CD14-positive monocyte (primary cell): ENCODE measurements around the gene IGHMBP2. TPM values are rescaled to one million over a fixed set of nuclear protein-coding genes. Genes with fewer than 3 reads are reported as not detected.

Experiments
- DNase-seq, 3 donors: peaks; one replicate each; pipeline ENCODE4 v3.0.0-alpha.2; 2011 to 2022
- H2AFZ ChIP-seq: 2 replicates; pipeline ENCODE4 v1.6.0; 2012; ENCODE audit warnings: mild to moderate bottlenecking, low read depth, low read length, inconsistent platforms; ENCODE audit not compliant: insufficient read depth, poor library complexity, severe bottlenecking
- H3K27ac ChIP-seq, 2 donors: 1 replicate in 1 of 2; 2 replicates in 1 of 2; pipeline ENCODE4 v1.5.1; 2012 to 2013; ENCODE audit warnings: low read length in 2 of 2, control low read depth in 1 of 2, inconsistent platforms in 1 of 2, low read depth in 1 of 2, mild to moderate bottlenecking in 1 of 2
- H3K27me3 ChIP-seq, 2 donors: one replicate each; pipeline versions ENCODE4 v1.6.0 to v1.6.1; 2011 to 2013; ENCODE audit warnings: low read length in 2 of 2; ENCODE audit not compliant: control insufficient read depth in 2 of 2, insufficient read depth in 2 of 2
- H3K36me3 ChIP-seq, 2 donors: replicated peaks in 1 of 2; 1 replicate in 1 of 2; 2 replicates in 1 of 2; pipeline versions ENCODE4 v1.5.1 to v1.6.1; 2012 to 2013; ENCODE audit warnings: low read length in 2 of 2, control low read depth in 1 of 2, inconsistent platforms in 1 of 2, mild to moderate bottlenecking in 1 of 2; ENCODE audit not compliant: insufficient read depth in 2 of 2, control insufficient read depth in 1 of 2
- H3K4me1 ChIP-seq, 2 donors: 1 replicate in 1 of 2; 2 replicates in 1 of 2; pipeline versions ENCODE4 v1.5.1 to v1.6.1; 2012 to 2013; ENCODE audit warnings: low read length in 2 of 2, control low read depth in 1 of 2, inconsistent platforms in 1 of 2, mild to moderate bottlenecking in 1 of 2, moderate library complexity in 1 of 2; ENCODE audit not compliant: insufficient read depth in 2 of 2, control insufficient read depth in 1 of 2
- H3K4me2 ChIP-seq: replicated peaks from 2 replicates; pipeline ENCODE3; 2012; ENCODE audit warnings: low read length, moderate library complexity, mild to moderate bottlenecking; ENCODE audit not compliant: poor library complexity, severe bottlenecking; ENCODE audit errors: extremely low read depth
- H3K4me3 ChIP-seq, 3 experiments: fragments of 200-600 bp in 1 of 3; sonication (generic) in 1 of 3; replicated peaks in 1 of 3; 1 replicate in 2 of 3; 2 replicates in 1 of 3; pipeline ENCODE4 v1.5.1; 2011 to 2013; ENCODE audit warnings: low read length in 3 of 3, mild to moderate bottlenecking in 3 of 3, control low read depth in 2 of 3, low read depth in 2 of 3, inconsistent platforms in 1 of 3, moderate library complexity in 1 of 3
- H3K79me2 ChIP-seq: 2 replicates; pipeline ENCODE4 v1.6.0; 2012; ENCODE audit warnings: mild to moderate bottlenecking, control low read depth, inconsistent platforms, low read length, moderate library complexity; ENCODE audit not compliant: insufficient read depth
- H3K9ac ChIP-seq: 2 replicates; pipeline ENCODE4 v1.6.0; 2017; ENCODE audit warnings: low read length, mild to moderate bottlenecking; ENCODE audit not compliant: insufficient read depth, poor library complexity, severe bottlenecking
- H3K9me3 ChIP-seq, 2 donors: replicated peaks in 1 of 2; 1 replicate in 1 of 2; 2 replicates in 1 of 2; pipeline versions ENCODE4 v1.5.1 to v1.6.1; 2012 to 2013; ENCODE audit warnings: low read length in 2 of 2, control low read depth in 1 of 2; ENCODE audit not compliant: control insufficient read depth in 1 of 2, insufficient read depth in 1 of 2
- H4K20me1 ChIP-seq: 2 replicates; pipeline ENCODE4 v1.6.0; 2012; ENCODE audit warnings: mild to moderate bottlenecking, low read length, control low read depth, moderate library complexity; ENCODE audit not compliant: insufficient read depth
- H3K27ac Mint-ChIP-seq, 7 donors: one replicate each; pipeline ENCODE4 v1.8.0; 2020; ENCODE audit warnings: mild to moderate bottlenecking in 7 of 7, mixed read lengths in 7 of 7, moderate library complexity in 6 of 7, inconsistent platforms in 2 of 7
- H3K27me3 Mint-ChIP-seq, 3 donors: one replicate each; pipeline ENCODE4 v1.8.0; 2021 to 2022; ENCODE audit warnings: low read depth in 3 of 3, mild to moderate bottlenecking in 3 of 3, mixed read lengths in 3 of 3, moderate library complexity in 3 of 3, inconsistent platforms in 1 of 3
- H3K36me3 Mint-ChIP-seq, 2 donors: one replicate each; pipeline ENCODE4 v1.8.0; 2020; ENCODE audit warnings: mixed read lengths in 2 of 2, inconsistent platforms in 1 of 2, mild to moderate bottlenecking in 1 of 2
- H3K4me1 Mint-ChIP-seq: one replicate; pipeline ENCODE4 v1.8.0; 2020; ENCODE audit warnings: mild to moderate bottlenecking, mixed read lengths
- H3K4me3 Mint-ChIP-seq, 2 donors: one replicate each; pipeline ENCODE4 v1.8.0; 2020; ENCODE audit warnings: mild to moderate bottlenecking in 2 of 2, mixed read lengths in 2 of 2, moderate library complexity in 1 of 2
- H3K9me3 Mint-ChIP-seq, 7 donors: one replicate each; pipeline ENCODE4 v1.8.0; 2020 to 2022; ENCODE audit warnings: mixed read lengths in 7 of 7, mild to moderate bottlenecking in 6 of 7, moderate library complexity in 6 of 7, inconsistent platforms in 2 of 7
- CTCF ChIP-seq: fragments of 200-600 bp; IDR thresholded peaks from one replicate; pipeline ENCODE4 v1.8.0; 2022; ENCODE audit warnings: antibody characterized with exemption, mild to moderate bottlenecking
- WGBS: methylation state at CpG from one replicate; pipeline ENCODE4 v1.1.5; 2013; ENCODE audit warnings: missing lambda C conversion rate; ENCODE audit not compliant: insufficient coverage; 5-methylcytosine and 5-hydroxymethylcytosine counted together
- intact Hi-C, 2 donors: fragments of 100-400 bp; cut with micrococcal nuclease; formaldehyde crosslinking; loops; one replicate each; pipeline versions ENCODE4 v1.15.0 to v1.15.1; 2023
- polyA plus RNA-seq, 3 donors: library from polyadenylated mRNA; depleted of rRNA in 1 of 3; unstranded in 2 of 3; stranded (reverse) in 1 of 3; fragments of 300-500 nt in 2 of 3; fragments of >200 nt in 1 of 3; fragmentation: Illumina TruSeq in 2 of 3; gene quantifications; 1 replicate in 2 of 3; 2 replicates in 1 of 3; pipeline ENCODE4 v1.2.3, GENCODE V29; 2012 to 2021

IGHMBP2 gene
- polyA plus RNA-seq, 3 donors = 3.9 to 14.9 (median 6.0) TPM

- Mint-ChIP-seq H3K27me3 (peaks cover 9 to 12% (median 9%) of the 10 kb centered on the region in 3 donors), H3K4me1 (no peaks in the 10 kb centered on the region), H3K4me3 (no peak overlapping the region), H3K9me3 (peaks cover 0 to 6% (median 2%) of the 10 kb centered on the region in 7 donors), H3K27ac (no peak overlapping the region), H3K36me3 (no peaks in the 10 kb centered on the region)
- Histone ChIP-seq H3K27me3 (peaks cover 0 to 8% of the 10 kb centered on the region in 2 donors), H3K9ac (no peak overlapping the region), H3K79me2 (no peaks in the 10 kb centered on the region), H3K4me1 (no peaks in the 10 kb centered on the region), H3K4me3 (no peak overlapping the region), H3K4me2 (no peak overlapping the region), H3K36me3 (no peaks in the 10 kb centered on the region), H3K27ac (no peak overlapping the region), H2AFZ (no peak overlapping the region), H3K9me3 (no peaks in the 10 kb centered on the region), H4K20me1 (no peaks in the 10 kb centered on the region)
- WGBS = 92% methylated on average over 20 of the region's 29 CpGs
- TF ChIP-seq CTCF = no peak
- DNase-seq = no peak
- intact Hi-C loops = no loop called here
Observed at GRCh38 chr11:68968306-68969250, 64.9 kb downstream of the IGHMBP2 start.

DNA sequence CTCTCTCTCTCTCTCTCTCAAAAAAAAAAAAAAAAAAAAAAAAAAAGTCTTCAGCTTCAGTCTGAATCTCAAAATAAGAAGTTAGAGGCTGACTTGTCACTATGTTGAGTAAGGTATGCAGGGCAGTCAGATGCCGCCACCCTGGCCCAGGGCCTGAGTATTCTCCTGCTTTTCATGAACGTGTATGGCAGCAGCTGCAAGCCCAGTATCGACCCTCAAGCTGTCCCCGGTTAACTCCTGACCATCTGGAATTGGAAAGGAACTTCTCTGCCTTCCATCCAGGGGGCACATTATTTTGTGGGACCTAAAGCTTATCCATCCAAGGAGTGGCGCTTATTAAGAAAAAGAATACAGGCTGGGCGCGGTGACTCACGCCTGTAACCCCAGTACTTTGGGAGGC, 65.7 kb downstream of the IGHMBP2 start:
- no peak overlapping the region for H3K4me3 ChIP-seq
- intact Hi-C loops = no loop called here

More for the DNA sequence above, 65.7 kb downstream of the IGHMBP2 start:
- no peak overlapping the region for H3K27ac ChIP-seq
- TF ChIP-seq CTCF = no peak
- H3K4me2 ChIP-seq = no peak overlapping the region
- no peaks in the 10 kb centered on the region for H3K36me3 ChIP-seq
- no peaks in the 10 kb centered on the region for H3K36me3 Mint-ChIP-seq
- no peak overlapping the region for H3K9ac ChIP-seq
- H3K79me2 ChIP-seq = no peaks in the 10 kb centered on the region
- peaks cover 0 to 8% of the 10 kb centered on the region in 2 donors for H3K27me3 ChIP-seq
- peaks cover 0 to 1% (median 0%) of the 10 kb centered on the region in 7 donors for H3K9me3 Mint-ChIP-seq
- H3K9me3 ChIP-seq = no peaks in the 10 kb centered on the region
- peaks cover 7 to 12% (median 11%) of the 10 kb centered on the region in 3 donors for H3K27me3 Mint-ChIP-seq
- no peaks in the 10 kb centered on the region for H3K4me1 Mint-ChIP-seq
- 73% methylated on average over 8 of the region's 8 CpGs for WGBS
- H3K4me1 ChIP-seq = no peaks in the 10 kb centered on the region
- no peak overlapping the region for H3K27ac Mint-ChIP-seq
- DNase-seq = no peak
- H4K20me1 ChIP-seq = no peaks in the 10 kb centered on the region
- no peak overlapping the region for H3K4me3 Mint-ChIP-seq
- H2AFZ ChIP-seq = no peak overlapping the region
